BLaER1 treated with 17β-estradiol and CSF1 and Interleukin-3, amounts not matched to agents 10 nM and 100 nM (cell line): Measurements from ENCODE around the gene BABAM2.
"Not testable (repeated sequence)": the region's sequence is repeated elsewhere in the genome, so short reads cannot be mapped to it uniquely, and the experiment has no call there.

Experiments
- H3K27ac ChIP-seq, 11 experiments: shearing (Covaris generic); formaldehyde crosslinking; 2 replicates each; pipeline ENCODE4 v1.8.1; 2022
- H3K27me3 ChIP-seq, 11 experiments: shearing (Covaris generic); formaldehyde crosslinking; 2 replicates each; pipeline ENCODE4 v1.8.1; 2022
- H3K36me3 ChIP-seq, 11 experiments: shearing (Covaris generic); formaldehyde crosslinking; 2 replicates each; pipeline ENCODE4 v1.8.1; 2022
- H3K4me1 ChIP-seq, 10 experiments: shearing (Covaris generic); formaldehyde crosslinking; 2 replicates each; pipeline ENCODE4 v1.8.1; 2022
- H3K4me2 ChIP-seq, 11 experiments: shearing (Covaris generic); formaldehyde crosslinking; 2 replicates each; pipeline ENCODE4 v1.8.1; 2022
- H3K4me3 ChIP-seq, 10 experiments: shearing (Covaris generic); formaldehyde crosslinking; 2 replicates each; pipeline ENCODE4 v1.8.1; 2022
- H3K9ac ChIP-seq, 11 experiments: shearing (Covaris generic); formaldehyde crosslinking; 2 replicates each; pipeline ENCODE4 v1.8.1; 2022
- H3K9me3 ChIP-seq, 11 experiments: shearing (Covaris generic); formaldehyde crosslinking; replicated peaks in 1 of 11; 2 replicates each; pipeline ENCODE4 v1.8.1; 2022
- H4K20me1 ChIP-seq, 11 experiments: shearing (Covaris generic); formaldehyde crosslinking; 2 replicates each; pipeline ENCODE4 v1.8.1; 2022
- Cebpa-rat ChIP-seq, 11 experiments: shearing (Covaris generic); IDR thresholded peaks; 2 replicates each; pipeline ENCODE4 v1.8.1; 2022

BABAM2 gene

DNA sequence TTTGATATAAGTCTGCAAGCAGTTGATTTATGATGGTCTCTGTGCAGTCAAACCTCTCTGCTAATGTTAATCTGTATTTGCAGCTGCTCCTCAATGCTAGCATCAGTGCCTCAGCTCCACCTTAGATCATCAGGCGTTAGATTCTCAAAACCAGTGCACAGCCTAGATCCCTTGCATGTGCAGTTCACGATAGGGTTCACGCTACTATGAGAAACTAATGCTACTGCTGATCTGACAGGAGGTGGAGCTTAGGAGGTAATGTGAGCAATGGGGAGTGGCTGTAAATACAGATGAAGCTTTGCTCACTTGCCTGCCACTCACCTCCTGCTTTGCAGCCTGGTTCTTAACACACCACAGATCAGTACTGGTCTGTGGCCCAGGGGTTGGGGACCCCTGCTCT lies 18.7 kb upstream of the BABAM2 start:
- Histone ChIP-seq H3K36me3 (peaks cover 0 to 11% (median 0%) of the 10 kb centered on the region in 11 experiments; a peak in 2 of 22 replicates), H3K4me3 (no peak overlapping the region), H3K9ac (no peak overlapping the region), H3K27me3 (no peaks in the 10 kb centered on the region), H4K20me1 (no peaks in the 10 kb centered on the region), H3K4me2 (no peak overlapping the region), H3K27ac (no peak overlapping the region), H3K9me3 (peaks cover 0 to 19% (median 8%) of the 10 kb centered on the region in 11 experiments; a peak in 14 of 22 replicates), H3K4me1 (no peaks in the 10 kb centered on the region)
- TF ChIP-seq Cebpa-rat (IDR thresholded peaks at IDR 0.05): no peak

GRCh38 chr2:27873091-27873490 lies 17.4 kb upstream of the BABAM2 start:
- no peak overlapping the region for H3K27ac ChIP-seq
- no peak for TF ChIP-seq Cebpa-rat (IDR thresholded peaks at IDR 0.05)
- H3K4me3 ChIP-seq: no peak overlapping the region
- peaks cover 0 to 27% (median 11%) of the 10 kb centered on the region in 11 experiments; a peak in 15 of 22 replicates for H3K9me3 ChIP-seq
- H3K4me1 ChIP-seq: no peaks in the 10 kb centered on the region
- H4K20me1 ChIP-seq: no peaks in the 10 kb centered on the region
- H3K9ac ChIP-seq: no peak overlapping the region
- no peak overlapping the region for H3K4me2 ChIP-seq
- peaks cover 0 to 11% (median 0%) of the 10 kb centered on the region in 11 experiments; a peak in 2 of 22 replicates for H3K36me3 ChIP-seq
- no peaks in the 10 kb centered on the region for H3K27me3 ChIP-seq

DNA sequence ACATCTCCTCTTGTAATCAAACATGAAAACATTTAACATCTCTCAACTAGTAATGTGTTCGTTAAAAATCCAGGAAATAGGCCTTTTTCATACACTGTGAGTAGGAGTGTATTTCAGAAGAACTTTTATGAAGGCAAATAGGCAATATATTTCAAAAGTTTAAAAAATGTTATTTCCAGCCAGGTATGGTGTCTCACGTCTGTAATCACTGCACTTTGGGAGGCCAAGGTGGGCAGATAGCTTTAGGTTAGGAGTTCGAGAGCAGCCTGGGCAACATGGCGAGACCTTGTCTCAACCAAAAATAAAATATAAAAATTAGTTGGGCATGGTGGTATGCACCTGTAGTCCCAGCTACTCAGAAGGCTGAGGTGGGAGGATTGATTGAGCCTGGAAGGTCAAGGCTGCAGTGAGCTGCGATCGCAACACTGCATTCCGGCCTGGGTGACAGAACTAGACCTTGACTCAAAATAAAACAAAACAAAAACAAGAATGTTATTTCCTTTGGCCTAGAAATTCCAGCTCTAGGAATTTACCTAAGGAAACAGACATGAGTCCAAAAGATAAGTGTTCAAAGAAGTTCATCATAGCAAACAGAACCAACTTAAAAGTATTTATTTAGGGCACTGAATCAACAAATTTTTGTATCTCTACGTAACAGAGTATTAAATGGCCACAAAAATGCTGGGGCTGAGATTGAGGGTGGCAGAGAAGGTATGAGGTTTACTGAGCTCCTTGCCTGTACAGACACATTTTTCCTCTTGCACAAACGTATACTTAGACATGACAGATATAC lies 15.2 kb upstream of the BABAM2 start:
- peaks cover 0 to 43% (median 26%) of the 10 kb centered on the region in 11 experiments; a peak in 18 of 22 replicates for H3K9me3 ChIP-seq
- H3K27me3 ChIP-seq: no peaks in the 10 kb centered on the region
- no peak overlapping the region for H3K27ac ChIP-seq
- H4K20me1 ChIP-seq: no peaks in the 10 kb centered on the region
- no peak overlapping the region for H3K9ac ChIP-seq
- no peak for TF ChIP-seq Cebpa-rat (IDR thresholded peaks at IDR 0.05)
- peaks cover 0 to 24% (median 0%) of the 10 kb centered on the region in 11 experiments; a peak in 3 of 22 replicates for H3K36me3 ChIP-seq
- H3K4me3 ChIP-seq: no peak overlapping the region
- no peaks in the 10 kb centered on the region for H3K4me1 ChIP-seq
- H3K4me2 ChIP-seq: no peak overlapping the region

GRCh38 chr2:27878825-27879224 lies 11.7 kb upstream of the BABAM2 start:
- no peak overlapping the region for H3K27ac ChIP-seq
- no peaks in the 10 kb centered on the region for H4K20me1 ChIP-seq
- H3K9me3 ChIP-seq: peaks cover 10 to 68% (median 46%) of the 10 kb centered on the region in 11 experiments
- no peaks in the 10 kb centered on the region for H3K27me3 ChIP-seq
- peaks cover 0 to 24% (median 0%) of the 10 kb centered on the region in 11 experiments; a peak in 3 of 22 replicates for H3K36me3 ChIP-seq
- H3K4me3 ChIP-seq: no peak overlapping the region
- H3K4me2 ChIP-seq: no peak overlapping the region; a peak in 1 of 22 replicates
- no peak overlapping the region for H3K9ac ChIP-seq
- no peaks in the 10 kb centered on the region for H3K4me1 ChIP-seq
- TF ChIP-seq Cebpa-rat (IDR thresholded peaks at IDR 0.05): no peak

DNA sequence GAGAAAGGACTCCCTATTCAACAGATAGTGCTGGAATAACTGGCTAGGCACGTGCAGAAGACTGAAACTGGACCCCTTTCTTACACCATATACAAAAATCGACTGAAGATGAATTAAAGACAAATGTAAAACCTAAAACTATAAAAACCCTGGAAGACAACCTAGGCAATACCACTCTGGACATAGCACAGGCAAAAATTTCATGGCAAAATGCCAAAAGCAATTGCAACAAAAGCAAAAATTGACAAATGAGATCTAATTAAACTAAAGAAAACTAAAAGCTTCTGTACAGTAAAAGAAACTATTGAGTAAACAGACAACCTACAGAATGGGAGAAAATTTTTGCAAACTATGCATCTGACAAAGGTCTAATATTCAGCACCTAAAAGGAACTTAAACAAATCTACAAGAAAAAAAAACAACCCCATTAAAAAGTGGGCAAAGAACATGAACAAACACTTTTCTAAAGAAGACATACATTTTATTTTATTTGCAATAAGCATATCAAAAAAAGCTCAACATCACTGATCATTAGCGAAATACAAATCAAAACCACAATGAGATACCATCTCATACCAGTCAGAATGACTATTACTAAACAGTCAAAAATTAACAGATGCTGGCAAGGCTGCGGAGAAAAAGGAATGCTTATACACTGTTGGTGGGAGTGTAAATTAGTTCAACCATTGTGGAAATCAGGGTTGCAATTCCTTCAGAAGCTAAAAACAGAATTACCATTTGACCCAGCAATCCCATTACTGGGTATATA lies 8.5 kb upstream of the BABAM2 start:
- Histone ChIP-seq H3K36me3 (peaks cover 0 to 14% (median 0%) of the 10 kb centered on the region in 11 experiments; a peak in 2 of 22 replicates), H3K9me3 (peaks cover 10 to 49% (median 38%) of the 10 kb centered on the region in 11 experiments; a peak in 21 of 22 replicates), H3K4me1 (peaks cover 0 to 12% (median under 1%) of the 10 kb centered on the region in 10 experiments; a peak in 7 of 20 replicates)
- not testable (repeated sequence) for H3K27me3 ChIP-seq, H4K20me1 ChIP-seq, H3K4me2 ChIP-seq, H3K9ac ChIP-seq, H3K4me3 ChIP-seq, H3K27ac ChIP-seq

- H4K20me1 ChIP-seq, H3K9ac ChIP-seq, H3K27me3 ChIP-seq, H3K4me2 ChIP-seq, H3K27ac ChIP-seq, H3K4me3 ChIP-seq: not testable (repeated sequence)
- H3K9me3 ChIP-seq: peaks cover 10 to 44% (median 38%) of the 10 kb centered on the region in 11 experiments; a peak in 21 of 22 replicates
- H3K36me3 ChIP-seq: peaks cover 0 to 14% (median 0%) of the 10 kb centered on the region in 11 experiments; a peak in 1 of 22 replicates
- H3K4me1 ChIP-seq: peaks cover 0 to 18% (median 2%) of the 10 kb centered on the region in 10 experiments; a peak in 8 of 20 replicates
These were observed 8.0 kb upstream of the BABAM2 start for GRCh38 chr2:27882584-27882922.

GRCh38 chr2:27884601-27885000 lies 5.9 kb upstream of the BABAM2 start:
- Histone ChIP-seq H3K27ac (no peak overlapping the region), H3K27me3 (no peaks in the 10 kb centered on the region), H3K4me1 (peaks cover 2 to 38% (median 18%) of the 10 kb centered on the region in 10 experiments; a peak in 19 of 20 replicates), H3K4me3 (no peak overlapping the region), H3K4me2 (peak overlapping the region in 1 of 11 experiments; percentile 1; a peak in 1 of 22 replicates), H3K36me3 (peaks cover 0 to 7% (median 0%) of the 10 kb centered on the region in 11 experiments; a peak in 1 of 22 replicates), H4K20me1 (no peaks in the 10 kb centered on the region), H3K9me3 (peaks cover 10 to 32% (median 29%) of the 10 kb centered on the region in 11 experiments; a peak in 20 of 22 replicates), H3K9ac (no peak overlapping the region)
- no peak for TF ChIP-seq Cebpa-rat (IDR thresholded peaks at IDR 0.05)

DNA sequence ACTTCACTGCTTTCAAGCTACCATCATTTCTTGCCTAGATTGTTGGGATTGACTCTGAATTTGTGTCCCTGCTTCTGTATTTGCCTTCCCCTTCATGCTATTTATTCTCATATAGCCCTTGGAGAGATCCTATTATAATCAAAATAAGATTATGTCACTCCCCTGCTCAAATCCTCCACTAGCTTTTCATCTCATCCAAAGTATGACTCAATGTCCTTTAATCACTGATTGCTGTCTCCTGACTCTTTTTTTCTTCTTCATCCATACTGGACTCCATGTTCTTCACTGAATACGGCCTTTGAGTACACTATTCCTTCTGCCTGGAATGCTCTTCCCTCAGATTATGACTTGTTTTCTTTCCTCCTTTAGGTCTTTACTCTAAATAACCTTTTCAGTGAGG lies 5.3 kb upstream of the BABAM2 start:
- Histone ChIP-seq H3K9me3 (peaks cover 10 to 26% (median 23%) of the 10 kb centered on the region in 11 experiments; a peak in 20 of 22 replicates), H3K36me3 (peaks cover 0 to 5% (median 0%) of the 10 kb centered on the region in 11 experiments; a peak in 1 of 22 replicates), H3K9ac (no peak overlapping the region), H3K27ac (no peak overlapping the region), H3K4me3 (no peak overlapping the region), H3K27me3 (no peaks in the 10 kb centered on the region), H3K4me2 (peak overlapping the region in 1 of 11 experiments; percentile 1; a peak in 2 of 22 replicates), H3K4me1 (peaks cover 5 to 41% (median 21%) of the 10 kb centered on the region in 10 experiments; a peak in 19 of 20 replicates), H4K20me1 (no peaks in the 10 kb centered on the region)
- TF ChIP-seq Cebpa-rat (IDR thresholded peaks at IDR 0.05): no peak

- H3K27ac ChIP-seq: no peak overlapping the region
- H3K4me2 ChIP-seq: no peak overlapping the region
- H3K4me1 ChIP-seq: peaks cover 5 to 41% (median 21%) of the 10 kb centered on the region in 10 experiments; a peak in 19 of 20 replicates
- no peaks in the 10 kb centered on the region for H4K20me1 ChIP-seq
- peaks cover 10 to 22% (median 21%) of the 10 kb centered on the region in 11 experiments; a peak in 20 of 22 replicates for H3K9me3 ChIP-seq
- H3K4me3 ChIP-seq: no peak overlapping the region
- no peaks in the 10 kb centered on the region for H3K27me3 ChIP-seq
- H3K9ac ChIP-seq: no peak overlapping the region
- 0 out of 22 replicates have a peak, but pooled peaks cover 0 to 5% (median 0%) of the 10 kb centered on the region in 11 experiments for H3K36me3 ChIP-seq
- TF ChIP-seq Cebpa-rat (IDR thresholded peaks at IDR 0.05): no peak
These were observed 4.9 kb upstream of the BABAM2 start for GRCh38 chr2:27885661-27886060.
